ENCODE data around the gene MRAS.
"Not testable (repeated sequence)": the region's sequence is repeated elsewhere in the genome, so short reads cannot be mapped to it uniquely, and the experiment has no call there.

The MRAS gene

DNA sequence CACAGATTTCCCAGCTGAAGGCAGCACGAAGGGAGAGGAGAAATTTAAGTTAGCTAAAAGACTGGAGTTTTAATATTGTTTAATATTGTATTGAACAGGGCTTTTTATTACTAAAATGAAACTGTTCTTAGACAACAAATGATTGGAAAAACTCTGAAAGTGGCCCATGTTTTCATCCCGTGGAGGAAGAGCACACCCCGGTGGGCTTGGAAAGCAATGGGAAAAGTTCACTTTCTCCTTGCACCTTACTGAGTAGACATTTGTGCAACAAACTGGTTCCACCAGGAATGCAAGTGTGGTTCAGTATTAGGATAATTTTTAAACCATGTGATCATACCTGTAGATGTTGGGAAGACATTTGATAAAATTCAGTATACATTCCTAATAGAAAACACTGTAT, 77.8 kb downstream of the MRAS start:
- DNase-seq: no peak

DNA sequence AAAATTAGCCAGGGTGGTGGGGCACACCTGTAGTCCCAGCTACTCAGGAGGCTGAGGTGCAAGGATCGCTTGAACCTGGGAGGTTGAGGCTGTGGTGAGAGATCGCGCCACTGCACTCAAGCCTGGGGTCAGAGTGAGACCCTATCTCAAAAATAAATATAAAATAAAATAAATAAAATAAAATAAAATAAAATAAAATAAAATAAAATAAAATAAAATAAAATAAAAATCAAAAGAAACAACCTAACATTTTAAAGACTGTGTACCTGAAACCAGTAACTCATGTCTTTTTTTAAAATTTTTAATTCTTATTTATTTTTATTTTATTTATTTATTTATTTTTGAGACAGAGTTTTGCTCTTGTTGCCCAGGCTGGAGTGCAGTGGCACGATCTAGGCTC, 78.4 kb downstream of the MRAS start:
- not testable (repeated sequence) for DNase-seq

DNA sequence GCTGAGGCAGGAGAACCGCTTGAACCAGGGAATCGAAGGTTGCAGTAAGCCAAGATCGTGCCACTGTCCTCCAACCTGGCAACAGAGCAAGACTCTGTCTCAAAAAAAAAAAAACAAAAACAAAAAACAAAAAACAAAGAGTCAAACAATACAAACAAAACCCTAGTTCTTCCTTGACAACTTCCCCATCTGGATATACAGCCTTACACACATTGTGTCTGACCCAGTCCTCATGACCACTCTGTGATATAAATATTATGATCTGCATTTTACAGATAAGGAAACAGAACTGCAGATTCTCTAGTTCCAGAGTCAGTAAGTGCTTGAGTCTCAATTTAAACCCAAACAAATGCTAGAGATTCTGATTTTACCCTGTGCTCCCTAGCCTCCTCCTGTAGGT, 81.3 kb downstream of the MRAS start:
- no peak for DNase-seq

DNA sequence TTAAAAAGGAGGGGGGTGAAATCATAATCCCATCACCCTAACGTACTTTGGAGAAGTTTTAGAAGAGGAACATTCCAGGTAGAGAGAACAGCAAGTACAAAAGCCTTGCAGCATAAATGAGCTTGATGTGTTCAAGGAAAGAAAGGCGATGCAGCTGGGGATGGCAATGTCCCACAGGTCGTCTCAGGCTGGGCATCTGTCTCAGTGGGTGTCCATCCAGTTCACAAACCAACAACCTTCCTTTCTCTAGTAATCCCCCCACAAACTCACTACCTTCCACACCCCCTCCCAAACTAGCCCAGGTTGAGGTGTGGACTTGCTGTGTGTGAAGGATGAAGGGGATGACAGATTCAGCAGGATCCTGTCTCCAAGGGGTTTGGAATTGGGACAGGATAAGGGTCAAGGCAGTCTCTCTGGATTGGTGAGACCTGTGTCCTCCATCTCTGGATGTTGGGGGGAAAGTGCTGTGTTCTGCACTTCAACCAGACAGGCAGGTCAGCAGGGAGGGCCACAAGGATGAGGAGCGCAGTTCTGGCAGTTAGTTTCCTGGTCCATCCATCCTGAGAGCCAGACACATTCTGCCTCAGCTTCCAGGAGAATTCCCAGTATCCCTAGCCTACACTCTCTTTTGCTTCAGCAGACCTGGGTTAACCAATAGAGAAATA, 84.3 kb downstream of the MRAS start:
- DNase-seq: no peak

DNA sequence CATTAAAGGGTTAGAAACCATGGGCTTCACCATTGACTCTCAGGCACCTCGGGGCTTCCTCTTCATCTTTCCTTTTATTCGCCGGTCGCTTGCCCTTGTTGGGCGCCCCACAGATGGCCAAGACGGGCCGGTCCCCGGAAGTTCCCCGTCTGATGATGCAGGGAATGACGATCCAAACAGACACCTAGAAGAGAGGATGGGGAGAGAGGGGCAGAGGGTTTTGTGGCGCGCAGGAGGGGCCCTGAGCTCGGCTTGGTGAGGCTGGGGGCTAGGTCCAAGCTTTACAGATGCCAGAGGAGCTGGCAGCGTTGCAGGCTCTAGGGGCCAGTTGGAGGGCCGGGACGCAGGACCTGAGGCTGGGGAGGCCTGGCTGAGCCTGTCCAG, 85.5 kb downstream of the MRAS start:
- no peak for DNase-seq

DNA sequence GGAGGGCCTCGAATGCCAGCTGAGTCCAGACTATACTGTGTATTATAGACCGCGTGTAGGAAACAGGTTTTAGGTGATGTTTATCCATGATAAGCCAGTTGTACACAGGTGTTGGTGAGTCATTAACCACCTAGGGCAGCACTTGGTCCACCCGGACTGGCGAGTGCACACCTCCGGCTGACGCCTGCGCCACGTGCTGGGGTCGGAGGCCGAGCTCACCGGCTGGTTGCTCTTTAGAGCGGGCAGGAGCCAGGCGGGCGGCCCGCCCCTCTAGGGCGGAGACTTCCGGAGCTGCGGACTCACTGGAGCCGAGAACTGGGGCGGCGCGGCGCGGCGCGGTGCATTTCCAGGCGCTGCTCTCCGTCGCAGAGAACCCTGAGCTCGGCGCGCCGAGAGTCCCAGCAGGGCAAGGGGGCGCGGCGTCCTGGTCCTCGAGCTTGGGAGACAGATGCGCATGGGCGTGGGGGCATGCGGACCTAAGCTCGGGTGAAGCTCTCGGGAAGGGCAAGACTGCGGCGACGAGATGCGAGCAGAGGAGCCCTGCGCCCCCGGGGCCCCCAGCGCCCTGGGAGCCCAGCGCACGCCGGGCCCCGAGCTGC, 86.0 kb downstream of the MRAS start, which contains the start of gene ESYT3:
Gene ESYT3 (plus strand): TSS at position 341 of the 599 bp plus-strand sequence. CDS start 183 bp downstream, at position 524.
- peak; percentile 47 for DNase-seq

DNA sequence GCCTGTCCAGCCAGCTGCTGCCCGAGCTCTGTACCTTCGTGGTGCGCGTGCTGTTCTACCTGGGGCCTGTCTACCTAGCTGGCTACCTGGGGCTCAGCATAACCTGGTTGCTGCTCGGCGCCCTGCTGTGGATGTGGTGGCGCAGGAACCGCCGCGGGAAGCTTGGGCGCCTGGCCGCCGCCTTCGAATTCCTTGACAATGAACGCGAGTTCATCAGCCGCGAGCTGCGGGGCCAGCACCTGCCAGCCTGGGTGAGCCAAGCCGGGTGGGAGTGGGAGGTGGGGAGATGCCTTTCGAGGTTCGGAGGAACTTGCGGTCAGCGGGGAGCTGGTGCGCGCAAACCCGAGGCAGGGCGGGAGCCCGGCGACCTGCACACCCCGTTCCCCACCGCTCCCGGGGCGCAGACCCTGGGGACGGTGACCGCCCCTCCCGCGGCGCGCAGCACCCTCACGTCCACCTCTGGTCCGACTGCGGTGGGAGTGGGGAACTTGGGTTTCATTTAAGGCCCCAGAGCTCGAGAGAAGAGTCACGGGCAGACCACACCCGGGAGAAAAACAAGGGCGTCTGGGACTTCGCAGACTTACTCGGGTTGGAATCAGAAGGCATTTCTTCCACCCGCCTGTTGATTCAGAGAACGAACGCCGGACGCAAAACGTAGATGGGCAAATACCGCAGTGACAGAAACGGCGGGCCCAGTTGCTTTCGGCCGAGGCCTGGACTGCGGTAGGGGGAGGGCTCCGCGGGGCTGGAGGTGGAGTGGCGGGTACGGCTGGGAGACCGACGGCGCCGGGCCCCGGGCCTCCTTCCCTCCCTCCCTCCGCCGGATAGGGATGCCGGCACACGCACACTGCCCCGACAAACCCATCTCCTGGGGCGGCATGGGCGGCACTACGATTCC, 86.7 kb downstream of the MRAS start:
- no peak for DNase-seq

DNA sequence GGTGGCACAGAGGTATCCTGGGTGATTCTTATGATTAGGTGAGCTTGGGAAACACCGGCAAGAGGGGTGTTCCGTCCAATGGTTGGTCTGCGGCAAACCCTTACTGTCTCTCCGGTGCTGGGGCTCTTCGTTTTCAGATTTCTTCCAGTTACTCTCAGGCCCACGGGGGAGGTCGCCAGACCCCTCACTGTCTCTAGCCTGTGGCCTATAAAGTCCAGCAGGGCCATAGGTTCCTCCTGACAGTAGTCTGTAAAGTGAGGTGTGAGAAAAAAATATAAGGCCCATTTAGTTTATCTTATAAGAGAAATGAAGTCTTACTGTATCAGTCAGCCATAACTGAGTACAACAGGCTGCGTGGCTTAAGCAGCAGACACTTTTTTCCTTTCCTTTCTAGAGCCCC, 87.5 kb downstream of the MRAS start:
- DNase-seq: no peak

DNA sequence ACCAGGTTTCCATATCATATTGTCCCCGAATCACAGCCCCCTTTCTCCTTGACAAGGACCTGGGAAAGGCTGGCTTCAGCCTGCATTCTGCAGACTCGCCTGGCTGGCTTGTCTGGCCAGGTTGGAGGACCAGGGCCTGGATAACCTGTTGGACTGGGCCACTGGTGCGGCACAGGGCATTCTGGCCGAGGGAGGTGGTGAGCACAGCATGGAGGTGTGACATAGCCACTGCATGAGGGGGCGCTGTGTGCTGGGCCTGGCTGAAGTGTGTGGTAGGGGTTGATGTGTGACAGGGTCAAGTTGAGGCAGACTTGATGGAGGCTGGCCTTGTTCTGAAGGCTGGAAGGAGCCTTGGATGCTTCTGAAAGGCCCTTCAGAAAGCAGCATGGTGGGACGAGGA, 88.9 kb downstream of the MRAS start:
- no peak for DNase-seq

DNA sequence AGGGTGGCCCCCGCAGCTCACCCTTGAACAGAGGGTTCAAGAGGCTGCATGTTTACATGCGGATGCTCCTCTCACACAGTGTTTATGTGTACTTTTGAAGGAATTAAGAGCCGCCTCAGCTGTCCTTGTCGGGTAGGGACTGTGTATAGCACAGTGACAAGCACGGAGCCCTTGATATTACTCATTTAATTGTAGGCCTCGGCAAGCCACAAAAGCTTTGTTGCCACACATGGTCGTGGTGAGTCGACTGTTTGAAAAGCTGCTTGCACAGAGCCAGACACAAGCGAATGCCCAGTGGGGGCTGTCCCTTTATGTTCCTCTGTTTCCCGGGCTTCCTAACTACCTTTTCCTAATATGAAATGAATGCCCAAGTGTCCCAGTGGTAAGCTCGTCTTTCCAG, 90.5 kb downstream of the MRAS start:
- no peak for DNase-seq

DNA sequence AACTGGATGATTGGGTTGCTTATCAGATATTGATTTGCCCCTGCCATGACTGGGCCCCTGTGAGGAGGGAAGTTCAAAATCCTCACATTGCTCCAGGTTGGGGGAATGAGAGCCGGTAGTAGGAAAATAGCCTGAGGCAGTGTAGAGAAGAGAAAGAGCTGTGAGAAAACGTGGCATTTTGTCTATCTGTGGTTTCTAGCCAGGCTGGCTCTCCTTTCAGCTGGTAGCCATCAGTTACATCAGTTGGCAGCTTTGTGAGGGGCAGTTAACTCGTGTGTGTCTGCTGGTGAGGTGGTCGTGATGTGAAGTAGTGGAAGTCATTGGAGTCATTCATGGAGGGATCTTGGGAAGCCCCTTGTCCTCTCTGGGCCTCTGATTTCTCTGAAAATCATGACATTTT, 91.3 kb downstream of the MRAS start:
- no peak for DNase-seq

DNA sequence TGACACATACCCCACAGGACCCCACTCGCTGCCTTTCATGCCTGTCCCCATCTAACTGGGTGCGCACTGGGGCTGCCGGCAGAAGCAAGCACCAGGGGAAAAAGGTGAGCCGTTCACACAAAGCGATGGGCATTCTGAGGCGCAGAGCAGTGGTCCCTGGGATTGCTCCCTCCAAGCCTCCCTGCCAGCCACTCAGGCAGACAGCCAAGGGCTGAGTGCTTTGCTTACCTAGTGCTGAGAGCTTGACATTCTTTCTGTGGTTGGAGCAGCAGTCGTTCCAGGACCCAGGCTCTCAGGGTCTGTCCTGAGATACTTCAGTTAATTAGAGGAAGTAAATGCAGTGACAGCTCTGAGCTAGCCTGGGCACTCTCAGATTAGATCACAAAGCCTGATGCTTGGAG, 91.7 kb downstream of the MRAS start:
- no peak for DNase-seq

DNA sequence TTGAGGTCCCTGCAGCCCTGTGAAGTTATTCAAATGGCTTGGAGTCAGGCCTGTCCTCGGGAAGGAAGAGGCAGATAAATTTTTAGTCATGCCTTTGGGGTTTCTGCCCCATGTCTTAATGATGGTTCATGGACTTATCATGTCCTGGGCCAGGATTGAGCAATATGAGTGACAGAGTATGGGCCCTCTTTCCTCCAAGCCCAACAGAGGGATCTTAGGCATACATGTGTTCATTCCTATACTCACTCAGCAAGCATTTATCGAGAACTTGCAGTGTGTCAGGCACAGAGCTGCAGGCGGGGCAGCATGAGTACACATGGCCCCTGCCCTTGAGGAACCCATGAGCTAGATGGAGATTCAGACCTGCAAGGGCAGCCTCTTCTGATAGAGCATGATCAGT, 92.2 kb downstream of the MRAS start:
- no peak for DNase-seq

DNA sequence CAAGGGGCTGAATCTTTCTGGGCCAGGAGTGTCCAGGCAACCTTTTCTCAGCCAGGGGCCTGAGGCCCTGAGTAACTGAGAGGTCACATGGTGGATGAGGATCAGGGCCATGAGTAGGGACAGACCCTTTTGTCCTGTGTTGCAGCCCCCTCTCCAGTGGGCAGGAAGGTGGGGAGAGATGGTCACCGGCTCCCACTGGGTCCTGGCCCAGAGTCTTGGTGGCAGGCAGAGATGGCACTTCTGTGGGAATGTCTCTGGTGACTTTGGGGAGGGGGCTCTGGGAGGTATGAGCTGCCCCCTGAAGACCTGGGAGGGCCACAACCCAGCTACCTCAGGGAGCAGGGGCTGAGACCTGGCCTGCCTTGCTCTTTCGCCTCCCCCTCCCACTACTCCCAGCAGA, 92.9 kb downstream of the MRAS start:
- no peak for DNase-seq

DNA sequence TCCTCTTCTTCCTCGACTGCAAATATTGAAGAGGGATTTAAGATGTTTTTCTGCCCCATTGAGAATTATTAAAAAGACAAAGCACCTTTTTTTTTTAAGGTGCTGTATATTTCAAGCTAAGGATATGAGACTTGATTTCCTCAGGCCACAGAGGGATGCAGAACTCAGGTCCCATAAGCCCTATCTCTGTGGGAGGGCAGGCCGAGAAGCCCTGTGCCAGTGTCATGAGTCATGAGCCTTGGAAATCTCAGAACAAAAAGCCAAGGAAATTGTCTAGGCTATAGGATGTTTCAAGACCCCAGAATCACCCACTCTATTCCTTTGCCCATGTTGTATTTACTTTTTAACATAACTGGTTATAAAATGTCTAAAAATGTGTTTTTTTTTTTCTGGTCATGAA, 93.4 kb downstream of the MRAS start:
- no peak for DNase-seq

DNA sequence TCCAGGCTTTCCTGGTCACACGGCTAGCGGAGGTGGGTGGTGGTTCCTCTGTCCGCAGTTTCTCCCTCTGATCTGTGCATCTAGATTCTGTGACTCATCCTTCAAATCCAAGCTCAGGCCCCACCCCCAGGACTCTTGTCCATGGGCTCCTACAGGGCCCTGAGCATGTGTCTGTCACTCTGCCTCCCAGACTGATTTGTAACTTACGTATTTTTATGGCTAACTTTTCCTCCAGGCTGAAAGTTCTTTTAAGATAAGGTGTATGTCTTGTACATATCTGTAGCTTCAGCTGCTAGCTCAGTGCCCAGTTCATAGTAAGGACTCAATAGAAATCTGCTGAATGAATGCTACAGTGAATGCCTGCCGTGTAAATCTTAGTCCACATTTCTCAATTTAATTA, 94.1 kb downstream of the MRAS start:
- no peak for DNase-seq

DNA sequence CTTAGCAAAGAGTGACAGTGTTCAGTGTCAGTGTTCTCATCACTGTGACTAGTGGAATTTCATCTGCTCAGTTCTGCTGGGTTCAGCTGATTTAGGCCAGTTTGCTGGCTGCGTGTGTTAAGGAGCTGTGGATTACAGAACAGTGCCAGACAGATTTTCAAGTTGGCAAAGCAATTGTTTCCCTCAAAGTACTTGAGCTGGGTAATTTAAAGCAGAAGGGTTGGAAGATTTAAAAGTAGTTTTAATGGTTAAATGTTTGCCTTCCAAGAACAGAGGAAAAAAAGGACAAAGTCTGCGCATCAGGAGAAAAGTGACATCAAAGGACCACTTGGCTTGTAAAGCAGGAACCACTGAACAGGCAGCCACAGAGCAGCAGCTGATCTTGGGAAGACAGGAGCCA, 94.7 kb downstream of the MRAS start:
- DNase-seq: no peak

DNA sequence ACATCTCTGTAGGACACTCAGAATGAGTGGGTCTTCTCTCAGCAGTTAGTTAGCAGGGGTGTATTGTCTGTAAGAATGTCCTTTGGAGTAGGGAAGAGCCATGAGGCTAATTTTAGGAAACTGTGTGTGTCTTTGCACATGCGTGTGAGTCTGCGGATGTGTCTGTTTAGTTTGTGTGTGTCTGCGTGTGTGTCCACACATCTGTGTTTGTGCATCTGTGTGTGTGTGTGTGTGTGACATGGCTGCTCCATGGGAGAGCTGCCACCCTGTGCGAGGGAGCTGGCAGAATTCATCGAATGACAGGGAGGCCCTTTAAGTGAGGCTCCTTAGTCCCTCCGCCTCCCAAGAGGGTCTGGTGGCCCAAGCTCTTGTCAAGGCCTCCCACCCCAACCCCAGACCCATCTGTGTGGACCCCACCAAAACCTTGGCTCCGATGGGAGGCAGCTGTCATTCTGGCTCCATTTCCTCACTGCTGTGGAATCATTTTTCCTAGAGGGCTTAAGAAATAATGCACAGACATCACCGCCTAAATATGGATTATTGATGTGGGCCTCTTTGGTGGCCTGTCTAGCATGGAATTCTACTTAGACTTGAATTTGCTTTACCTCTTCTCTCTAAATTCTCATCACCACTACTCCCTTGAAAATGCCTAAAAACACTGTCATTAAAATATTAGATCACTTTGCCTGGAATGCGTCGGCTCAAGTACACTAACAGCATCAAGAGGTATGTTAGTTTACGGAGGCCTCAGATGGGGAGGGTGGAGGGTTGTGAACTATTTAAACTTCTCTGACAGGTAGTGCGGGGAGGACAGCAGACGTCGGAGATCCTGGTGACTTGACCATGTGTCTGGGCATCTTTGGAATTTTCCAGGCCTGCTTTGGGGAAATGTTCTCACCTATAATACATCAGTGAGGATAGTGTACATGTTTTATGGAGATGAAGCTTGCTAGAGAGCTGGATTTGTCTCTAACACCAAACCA, 95.4 kb downstream of the MRAS start:
- no peak for DNase-seq

DNA sequence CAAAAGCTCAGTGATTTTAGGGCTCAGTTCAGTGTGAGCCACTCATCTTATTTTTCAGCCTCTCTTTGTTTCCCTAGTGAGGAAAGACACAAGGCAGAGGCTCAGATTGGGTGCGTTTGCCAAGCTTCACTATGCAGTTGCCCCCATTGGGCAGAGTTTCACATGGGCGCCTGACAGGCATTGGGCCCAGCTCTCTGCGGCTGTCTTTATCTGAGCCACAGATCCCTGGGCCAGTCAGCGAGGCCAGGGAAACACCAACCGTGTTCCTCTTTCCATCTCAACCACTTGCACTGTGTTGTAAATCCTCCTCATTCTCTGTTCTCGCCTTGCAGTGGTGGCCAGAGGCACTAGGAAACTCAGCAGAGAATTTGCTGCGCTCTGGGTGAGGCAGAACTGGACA, 96.9 kb downstream of the MRAS start:
- no peak for DNase-seq

DNA sequence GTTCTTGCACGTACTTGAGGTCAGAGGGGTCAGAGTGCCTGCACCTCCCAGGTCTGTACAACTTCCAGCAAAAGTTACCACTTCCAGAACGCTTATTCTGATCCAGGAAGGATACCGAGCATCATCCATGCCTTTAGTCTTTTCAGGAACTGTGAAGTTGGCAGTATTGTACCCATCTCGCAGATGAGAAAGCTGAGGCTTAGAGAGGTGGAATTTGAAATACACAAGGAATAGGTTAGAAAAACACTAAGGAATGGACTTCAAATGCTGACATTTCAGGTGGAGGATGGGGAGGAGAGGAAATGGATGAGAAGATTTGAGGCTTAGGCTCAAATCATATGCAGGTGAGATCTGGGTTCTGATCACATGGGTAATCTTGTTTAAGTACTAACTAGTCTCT, 97.3 kb downstream of the MRAS start:
- DNase-seq: no peak

DNA sequence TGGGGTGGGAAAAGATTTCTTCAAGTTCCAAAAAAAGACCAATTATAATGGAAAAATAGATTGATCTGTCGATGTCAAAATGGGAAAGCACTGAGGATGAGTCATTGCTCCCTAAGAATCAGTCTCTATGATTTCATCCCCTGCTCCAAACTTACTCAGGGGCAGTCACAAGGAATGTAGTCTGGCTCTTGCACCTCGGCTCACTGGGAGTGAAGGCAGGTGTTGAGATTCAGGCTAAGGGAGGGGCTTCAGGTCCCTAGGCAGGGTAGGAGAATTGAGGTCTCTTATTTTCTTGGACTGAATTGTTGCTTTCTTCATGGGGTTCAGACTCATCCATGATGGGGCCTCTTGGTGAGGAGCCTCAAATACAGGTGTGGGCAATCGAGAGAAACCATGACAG, 100.3 kb downstream of the MRAS start:
- no peak for DNase-seq

DNA sequence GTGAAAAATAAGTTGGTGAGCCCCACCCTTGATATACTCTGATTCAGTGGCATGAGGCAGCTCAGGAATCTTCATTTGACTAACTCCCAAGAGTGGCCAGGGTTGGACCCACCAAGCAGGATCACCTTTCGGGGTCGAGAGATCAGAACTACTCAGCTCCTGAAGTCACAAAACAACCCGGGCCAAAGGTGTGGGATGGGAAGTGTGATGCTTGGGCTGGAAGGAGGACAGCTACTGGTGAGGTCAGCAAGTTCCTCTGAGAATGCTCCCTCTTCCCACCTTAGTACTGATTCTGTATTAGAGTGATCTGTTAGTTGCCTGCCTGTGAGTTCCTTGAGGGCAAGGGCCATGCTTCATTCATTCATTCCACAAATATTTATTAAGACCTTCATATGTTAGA, 101.1 kb downstream of the MRAS start:
- no peak for DNase-seq

DNA sequence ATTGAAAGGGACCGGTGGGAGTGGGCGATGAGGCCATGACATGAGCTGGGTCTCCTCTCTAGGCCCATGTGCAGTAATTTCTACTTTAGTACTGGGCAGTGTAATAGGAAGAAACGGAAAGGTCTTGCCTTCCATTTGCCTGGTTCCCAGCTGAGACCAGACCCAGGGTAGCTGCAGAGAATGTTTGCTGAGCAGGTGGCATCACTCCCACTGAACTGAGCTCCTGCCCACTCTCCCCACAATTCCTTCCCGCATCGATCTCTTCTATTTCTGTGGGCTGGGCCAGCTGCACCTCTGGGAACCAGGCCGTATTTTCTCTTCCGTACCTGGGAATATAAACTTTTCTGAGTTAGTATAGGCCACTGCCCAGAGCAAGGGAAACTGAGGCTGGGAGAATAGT, 101.8 kb downstream of the MRAS start:
- DNase-seq: no peak
